ENCODE measurements around the gene PRKN.

DNA sequence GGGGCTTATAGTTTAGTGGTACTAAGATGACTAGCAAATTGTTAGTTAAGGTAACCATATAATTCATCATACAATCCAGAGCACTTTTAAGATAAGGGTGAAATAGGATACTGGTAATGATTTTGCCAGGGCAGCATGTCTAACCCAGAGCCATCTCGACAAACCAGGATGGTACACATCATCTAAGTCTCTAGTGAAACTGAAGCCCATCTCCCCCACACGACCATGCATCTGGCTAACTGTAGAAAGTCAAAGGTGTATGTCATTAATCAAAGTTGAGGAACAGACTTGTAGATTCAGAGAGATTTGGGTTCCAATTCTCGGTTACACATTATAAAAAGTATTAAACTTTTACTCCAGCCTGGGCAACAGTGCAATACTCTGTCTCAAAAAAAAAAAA, 78.3 kb downstream of the PRKN start:
- TF ChIP-seq, protein P1, sequence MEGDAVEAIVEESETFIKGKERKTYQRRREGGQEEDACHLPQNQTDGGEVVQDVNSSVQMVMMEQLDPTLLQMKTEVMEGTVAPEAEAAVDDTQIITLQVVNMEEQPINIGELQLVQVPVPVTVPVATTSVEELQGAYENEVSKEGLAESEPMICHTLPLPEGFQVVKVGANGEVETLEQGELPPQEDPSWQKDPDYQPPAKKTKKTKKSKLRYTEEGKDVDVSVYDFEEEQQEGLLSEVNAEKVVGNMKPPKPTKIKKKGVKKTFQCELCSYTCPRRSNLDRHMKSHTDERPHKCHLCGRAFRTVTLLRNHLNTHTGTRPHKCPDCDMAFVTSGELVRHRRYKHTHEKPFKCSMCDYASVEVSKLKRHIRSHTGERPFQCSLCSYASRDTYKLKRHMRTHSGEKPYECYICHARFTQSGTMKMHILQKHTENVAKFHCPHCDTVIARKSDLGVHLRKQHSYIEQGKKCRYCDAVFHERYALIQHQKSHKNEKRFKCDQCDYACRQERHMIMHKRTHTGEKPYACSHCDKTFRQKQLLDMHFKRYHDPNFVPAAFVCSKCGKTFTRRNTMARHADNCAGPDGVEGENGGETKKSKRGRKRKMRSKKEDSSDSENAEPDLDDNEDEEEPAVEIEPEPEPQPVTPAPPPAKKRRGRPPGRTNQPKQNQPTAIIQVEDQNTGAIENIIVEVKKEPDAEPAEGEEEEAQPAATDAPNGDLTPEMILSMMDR (IDR thresholded peaks at IDR 0.05), result no peak
- no peak for TF ChIP-seq POLR2A (IDR thresholded peaks at IDR 0.05)
